GM12875 (cell line): ENCODE results near the gene RNF187.

ENCODE experiments used
- H3K4me3 ChIP-seq: one replicate; pipeline ENCODE4 v1.5.1; 2011; ENCODE audit warnings: low read depth, low read length, control low read depth
- TF ChIP-seq, protein P1 (sequence below): IDR thresholded peaks from 2 replicates; pipeline ENCODE4 v1.5.1; 2011; ENCODE audit warnings: low read depth, mild to moderate bottlenecking, control low read depth, inconsistent platforms, low read length, moderate library complexity, borderline replicate concordance; ENCODE audit not compliant: insufficient read depth

Gene RNF187

DNA sequence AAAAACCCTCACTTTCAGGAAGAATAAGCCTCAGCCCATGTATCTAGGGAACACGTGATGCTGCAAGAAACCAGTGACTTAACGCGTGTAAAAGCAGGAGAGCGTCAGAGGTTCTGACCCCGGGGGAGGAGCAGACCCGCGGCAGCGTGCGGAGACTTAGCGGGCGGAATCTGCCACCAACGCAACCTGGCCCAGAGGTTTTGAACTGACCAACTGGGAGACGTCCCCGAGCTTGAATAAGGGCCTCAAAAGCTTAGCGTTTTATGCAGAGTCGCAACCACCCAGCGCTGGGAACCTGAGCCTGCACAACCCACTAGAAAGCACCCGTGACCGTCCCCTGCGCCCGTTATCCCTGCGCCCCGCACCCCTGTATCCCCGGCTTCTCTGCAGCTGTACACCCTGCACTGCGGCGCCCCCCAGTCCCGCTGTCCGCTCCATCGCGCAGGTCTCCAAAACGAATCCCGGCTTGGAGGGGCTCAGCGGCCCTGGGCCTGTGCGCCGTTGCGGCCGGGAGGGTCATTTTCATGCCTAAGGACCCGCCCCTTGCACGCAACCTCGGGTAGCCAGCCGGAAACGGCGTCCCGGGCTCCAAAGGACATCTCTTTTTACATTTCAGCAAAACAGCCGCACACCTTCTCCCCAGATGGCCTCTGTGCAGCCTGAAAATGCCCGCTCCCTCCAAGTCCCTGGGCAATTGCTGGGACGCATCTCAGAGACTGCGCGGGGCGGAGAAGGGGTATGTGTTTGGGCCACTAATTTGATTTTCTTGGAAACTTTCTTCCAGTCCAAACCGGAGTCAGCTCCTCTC is 41.1 kb upstream of the RNF187 start:
- TF ChIP-seq, protein P1, sequence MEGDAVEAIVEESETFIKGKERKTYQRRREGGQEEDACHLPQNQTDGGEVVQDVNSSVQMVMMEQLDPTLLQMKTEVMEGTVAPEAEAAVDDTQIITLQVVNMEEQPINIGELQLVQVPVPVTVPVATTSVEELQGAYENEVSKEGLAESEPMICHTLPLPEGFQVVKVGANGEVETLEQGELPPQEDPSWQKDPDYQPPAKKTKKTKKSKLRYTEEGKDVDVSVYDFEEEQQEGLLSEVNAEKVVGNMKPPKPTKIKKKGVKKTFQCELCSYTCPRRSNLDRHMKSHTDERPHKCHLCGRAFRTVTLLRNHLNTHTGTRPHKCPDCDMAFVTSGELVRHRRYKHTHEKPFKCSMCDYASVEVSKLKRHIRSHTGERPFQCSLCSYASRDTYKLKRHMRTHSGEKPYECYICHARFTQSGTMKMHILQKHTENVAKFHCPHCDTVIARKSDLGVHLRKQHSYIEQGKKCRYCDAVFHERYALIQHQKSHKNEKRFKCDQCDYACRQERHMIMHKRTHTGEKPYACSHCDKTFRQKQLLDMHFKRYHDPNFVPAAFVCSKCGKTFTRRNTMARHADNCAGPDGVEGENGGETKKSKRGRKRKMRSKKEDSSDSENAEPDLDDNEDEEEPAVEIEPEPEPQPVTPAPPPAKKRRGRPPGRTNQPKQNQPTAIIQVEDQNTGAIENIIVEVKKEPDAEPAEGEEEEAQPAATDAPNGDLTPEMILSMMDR: no peak
- peak overlapping the region; percentile 16 for H3K4me3 ChIP-seq

DNA sequence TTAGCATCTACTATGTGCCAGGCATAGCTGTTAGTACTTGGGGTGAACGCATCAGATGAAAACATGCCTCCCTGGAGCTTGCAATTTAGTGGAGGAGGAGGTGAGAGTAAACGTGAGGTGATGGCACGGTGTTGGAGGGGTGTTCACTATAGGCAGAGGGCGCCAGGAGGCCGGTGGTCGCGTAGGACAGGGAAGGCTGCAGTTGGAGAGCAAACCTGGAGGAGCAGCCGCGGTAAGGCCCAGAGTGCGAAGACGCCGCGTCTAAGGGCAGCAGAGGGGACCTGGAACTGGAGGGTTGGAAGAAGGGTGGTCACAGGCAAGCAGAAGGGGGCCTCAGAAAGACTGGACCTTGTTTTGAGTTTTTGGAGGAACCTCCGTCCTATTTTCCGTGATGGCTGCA is 40.3 kb upstream of the RNF187 start:
- no peak overlapping the region for H3K4me3 ChIP-seq
- TF ChIP-seq, protein P1: no peak

- TF ChIP-seq, protein P1: no peak
- H3K4me3 ChIP-seq: no peak overlapping the region
These were observed 38.8 kb upstream of the RNF187 start for GRCh38 chr1:228448372-228448771.

GRCh38 chr1:228450200-228450599 is 37.0 kb upstream of the RNF187 start:
- TF ChIP-seq, protein P1: no peak

DNA sequence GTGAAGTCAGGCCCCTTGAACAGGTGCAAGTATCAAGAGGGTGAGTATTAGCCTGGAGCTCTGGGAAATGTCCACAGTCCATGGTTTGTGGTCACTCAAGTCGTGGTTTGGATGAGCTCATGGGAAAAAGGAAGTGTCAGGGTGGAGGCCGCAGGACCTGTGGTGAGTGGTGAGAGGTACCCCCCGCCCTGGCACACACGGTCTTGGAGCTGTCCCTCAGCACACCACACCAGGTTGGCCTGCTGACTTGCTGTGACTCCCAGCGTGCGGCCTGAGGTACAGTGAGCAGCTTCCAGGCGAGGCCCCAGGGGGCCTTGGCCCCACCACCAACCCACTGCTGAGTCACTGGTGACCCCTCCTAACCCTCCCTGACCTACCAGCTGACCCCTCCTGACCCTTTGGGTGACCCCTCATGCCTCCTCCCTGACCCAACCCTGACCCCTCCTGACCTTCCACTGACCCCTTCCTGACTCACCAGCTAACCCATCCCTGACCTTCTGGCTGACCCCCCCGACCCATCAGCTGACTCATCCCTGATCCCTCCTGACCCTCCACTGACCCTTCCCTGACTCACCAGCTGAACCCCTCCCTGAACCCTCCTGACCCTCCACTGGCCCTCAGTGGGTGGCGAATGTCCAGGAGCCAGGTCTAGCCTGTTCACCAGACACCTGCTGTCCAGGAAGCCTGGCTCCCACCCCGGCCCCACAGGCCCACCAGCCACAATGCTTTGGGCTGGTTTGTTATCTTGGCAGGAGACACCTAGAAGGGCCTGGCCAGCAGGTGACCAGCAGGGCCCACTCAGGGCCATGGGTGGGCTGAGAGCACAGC is 34.8 kb upstream of the RNF187 start:
- TF ChIP-seq, protein P1: no peak
- H3K4me3 ChIP-seq: no peak overlapping the region

More at GRCh38 chr1:228450200-228450599, 37.0 kb upstream of the RNF187 start:
- no peak overlapping the region for H3K4me3 ChIP-seq

DNA sequence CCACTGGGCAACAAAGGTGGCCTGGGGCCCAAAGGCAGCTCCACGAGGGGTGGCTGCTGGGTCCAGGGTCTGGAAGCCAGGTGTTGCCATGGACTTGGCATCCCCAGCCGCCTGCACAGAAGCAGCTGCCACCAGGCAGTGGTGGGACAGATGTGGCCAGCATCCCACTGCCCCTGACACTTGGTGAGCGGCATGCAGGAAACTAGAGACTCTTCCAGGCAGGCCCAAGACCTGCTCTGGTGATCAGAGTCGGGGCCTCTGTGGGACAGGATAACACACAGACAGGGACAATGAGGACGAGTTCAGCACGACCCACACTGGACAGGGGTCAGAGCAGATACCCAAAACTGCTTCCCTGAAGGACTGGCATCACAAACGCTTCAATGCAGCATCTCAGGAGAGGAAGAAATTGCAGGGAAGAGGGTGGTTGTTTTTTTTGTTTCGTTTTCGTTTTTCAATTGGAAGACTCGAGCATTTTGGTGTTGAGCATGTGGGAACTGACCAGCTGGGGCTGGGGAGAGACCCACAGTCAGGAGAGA is 34.1 kb upstream of the RNF187 start:
- H3K4me3 ChIP-seq: no peak overlapping the region
- TF ChIP-seq, protein P1: no peak

GRCh38 chr1:228453614-228454013 is 33.6 kb upstream of the RNF187 start:
- TF ChIP-seq, protein P1: no peak
- no peak overlapping the region for H3K4me3 ChIP-seq
